Hepatocyte (in vitro differentiated cells): Measurements from ENCODE around the gene IQCH. TPM values are rescaled to one million over a fixed set of nuclear protein-coding genes. Genes with fewer than 3 reads are reported as not detected.

Source experiments
- DNase-seq: peaks from one replicate; pipeline ENCODE4 v3.0.0-alpha.2; 2016; ENCODE audit warnings: low spot score
- H2AFZ ChIP-seq: fragments of 200-600 bp; sonication (generic); 2 replicates; pipeline ENCODE4 v1.6.0; 2016; ENCODE audit warnings: antibody characterized with exemption, mild to moderate bottlenecking
- H3K27ac ChIP-seq: fragments of 200-600 bp; sonication (generic); 2 replicates; pipeline ENCODE4 v1.5.1; 2016; ENCODE audit warnings: mild to moderate bottlenecking
- H3K27me3 ChIP-seq: fragments of 200-600 bp; sonication (generic); 2 replicates; pipeline ENCODE4 v1.6.1; 2016
- H3K36me3 ChIP-seq: fragments of 200-600 bp; sonication (generic); replicated peaks from 2 replicates; pipeline ENCODE4 v1.5.1; 2016; ENCODE audit warnings: low read depth; ENCODE audit not compliant: insufficient read depth
- H3K4me1 ChIP-seq: fragments of 200-600 bp; sonication (generic); 2 replicates; pipeline ENCODE4 v1.5.1; 2016; ENCODE audit warnings: mild to moderate bottlenecking, moderate library complexity; ENCODE audit not compliant: insufficient read depth
- H3K4me2 ChIP-seq: fragments of 200-600 bp; sonication (generic); 2 replicates; pipeline ENCODE4 v1.6.0; 2016
- H3K4me3 ChIP-seq: fragments of 200-600 bp; sonication (generic); 2 replicates; pipeline ENCODE4 v1.5.1; 2016; ENCODE audit warnings: mild to moderate bottlenecking
- H3K79me2 ChIP-seq: fragments of 200-600 bp; sonication (generic); 2 replicates; pipeline ENCODE4 v1.6.0; 2017; ENCODE audit warnings: mild to moderate bottlenecking
- H3K9me2 ChIP-seq: fragments of 200-600 bp; sonication (generic); replicated peaks from 2 replicates; pipeline ENCODE4 v1.6.0; 2017; ENCODE audit warnings: mild to moderate bottlenecking; ENCODE audit not compliant: insufficient read depth
- H3K9me3 ChIP-seq: fragments of 200-600 bp; sonication (generic); 2 replicates; pipeline ENCODE4 v1.5.1; 2016; ENCODE audit warnings: low read depth, mild to moderate bottlenecking
- H4K20me1 ChIP-seq: fragments of 200-600 bp; sonication (generic); 2 replicates; pipeline ENCODE4 v1.6.0; 2016; ENCODE audit warnings: mild to moderate bottlenecking; ENCODE audit not compliant: insufficient read depth, poor library complexity, severe bottlenecking
- CTCF ChIP-seq: fragments of 200-600 bp; sonication (generic); IDR thresholded peaks from 2 replicates; pipeline ENCODE4 v1.5.1; 2016; ENCODE audit warnings: antibody characterized with exemption, mild to moderate bottlenecking; ENCODE audit not compliant: poor library complexity
- EZH2 ChIP-seq: fragments of 200-600 bp; sonication (generic); IDR thresholded peaks from 2 replicates; pipeline ENCODE4 v1.6.1; 2016; ENCODE audit warnings: antibody characterized with exemption, mild to moderate bottlenecking, borderline replicate concordance
- EZH2phosphoT487 ChIP-seq: fragments of 200-600 bp; sonication (generic); IDR thresholded peaks from one replicate; pipeline ENCODE4 v1.6.1; 2018; ENCODE audit warnings: antibody characterized with exemption, mild to moderate bottlenecking, low read depth, moderate library complexity; ENCODE audit not compliant: unreplicated experiment, severe bottlenecking
- WGBS: methylation state at CpG from one replicate; pipeline ENCODE4 v1.1.6; 2016; ENCODE audit warnings: low lambda C conversion rate; ENCODE audit errors: missing lambda C conversion rate; 5-methylcytosine and 5-hydroxymethylcytosine counted together
- polyA plus RNA-seq: library from polyadenylated mRNA; unstranded; fragments of >200 nt; fragmentation: Nextera tagmentation; extraction: Ambion mirVana; gene quantifications from 2 replicates; pipeline ENCODE4 v1.2.1, GENCODE V29; 2016
- total RNA-seq: library from RNA; depleted of rRNA; stranded (reverse); fragments of >200 nt; gene quantifications from 2 replicates; pipeline ENCODE4 v1.2.3, GENCODE V29; 2014

IQCH gene
- total and polyA plus RNA-seq, 2 experiments from 2014 or later, result 0.76 to 1.0 TPM

GRCh38 chr15:67537771-67538170 is 283.2 kb downstream of the IQCH start:
- H3K27me3 ChIP-seq, result no peaks in the 10 kb centered on the region
- H3K27ac ChIP-seq, result no peak overlapping the region
- DNase-seq, result no peak
- H3K4me2 ChIP-seq, result no peak overlapping the region
- H3K4me1 ChIP-seq, result no peaks in the 10 kb centered on the region
- TF ChIP-seq EZH2phosphoT487 (no peak), CTCF (no peak), EZH2 (no peak)
- no peaks in the 10 kb centered on the region for H3K9me2 ChIP-seq
- WGBS, result 100% methylated on average over 1 of the region's 1 CpG
- H3K4me3 ChIP-seq, result no peak overlapping the region
- H3K79me2 ChIP-seq, result peaks cover 7% of the 10 kb centered on the region
- no peaks in the 10 kb centered on the region for H3K9me3 ChIP-seq
- no peak overlapping the region for H2AFZ ChIP-seq
- no peaks in the 10 kb centered on the region for H4K20me1 ChIP-seq
- H3K36me3 ChIP-seq, result no peaks in the 10 kb centered on the region

GRCh38 chr15:67542420-67543347 is 288.1 kb downstream of the IQCH start, which contains the start of gene MAP2K5:
MAP2K5 (plus strand) TSS chr15:67542703; CDS start chr15:67543336, 633 bp downstream.
- DNase-seq, result peak; percentile 89
- no peaks in the 10 kb centered on the region for H3K36me3 ChIP-seq
- H3K4me2 ChIP-seq, result peak within 1 kb of the TSS; percentile 96
- no peaks in the 10 kb centered on the region for H3K27me3 ChIP-seq
- no peaks in the 10 kb centered on the region for H3K9me2 ChIP-seq
- H2AFZ ChIP-seq, result peak within 1 kb of the TSS; percentile 93
- H3K79me2 ChIP-seq, result peaks cover 21% of the 10 kb centered on the region
- H4K20me1 ChIP-seq, result no peaks in the 10 kb centered on the region
- WGBS, result 2% methylated on average over 72 of the region's 91 CpGs
- H3K4me1 ChIP-seq, result peaks cover under 1% of the 10 kb centered on the region
- peak within 1 kb of the TSS; percentile 59 for H3K4me3 ChIP-seq
- TF ChIP-seq CTCF (no peak), EZH2phosphoT487 (no peak), EZH2 (no peak)
- peak within 1 kb of the TSS; percentile 84 for H3K27ac ChIP-seq
- no peaks in the 10 kb centered on the region for H3K9me3 ChIP-seq

- peaks cover 7% of the 10 kb centered on the region for H3K4me1 ChIP-seq
Observed at GRCh38 chr15:67543348-67543718, 288.7 kb downstream of the IQCH start.

More at GRCh38 chr15:67543348-67543718, 288.7 kb downstream of the IQCH start:
- peaks cover 21% of the 10 kb centered on the region for H3K79me2 ChIP-seq
- H3K27ac ChIP-seq, result peak overlapping the region; percentile 84
- H3K4me3 ChIP-seq, result peak overlapping the region; percentile 59
- no peaks in the 10 kb centered on the region for H3K27me3 ChIP-seq
- peak overlapping the region; percentile 93 for H2AFZ ChIP-seq
- H4K20me1 ChIP-seq, result no peaks in the 10 kb centered on the region
- no peak for TF ChIP-seq CTCF
- TF ChIP-seq EZH2, result no peak
- TF ChIP-seq EZH2phosphoT487, result no peak
- H3K9me3 ChIP-seq, result no peaks in the 10 kb centered on the region
- peak overlapping the region; percentile 96 for H3K4me2 ChIP-seq
- peak; percentile 19 for DNase-seq
- H3K36me3 ChIP-seq, result no peaks in the 10 kb centered on the region
- 72% methylated on average over 7 of the region's 7 CpGs for WGBS
- H3K9me2 ChIP-seq, result no peaks in the 10 kb centered on the region
